ENCODE data around the gene POLR2E. TPM values are rescaled to one million over a fixed set of nuclear protein-coding genes. Genes with fewer than 3 reads are reported as not detected.

Gene POLR2E
- total and polyA plus RNA-seq, 9 of the 15 experiments (the other 6 are each of a cell fraction or from before 2014, with no cell fraction given), result 3.4 to 413 (median 244) TPM

DNA sequence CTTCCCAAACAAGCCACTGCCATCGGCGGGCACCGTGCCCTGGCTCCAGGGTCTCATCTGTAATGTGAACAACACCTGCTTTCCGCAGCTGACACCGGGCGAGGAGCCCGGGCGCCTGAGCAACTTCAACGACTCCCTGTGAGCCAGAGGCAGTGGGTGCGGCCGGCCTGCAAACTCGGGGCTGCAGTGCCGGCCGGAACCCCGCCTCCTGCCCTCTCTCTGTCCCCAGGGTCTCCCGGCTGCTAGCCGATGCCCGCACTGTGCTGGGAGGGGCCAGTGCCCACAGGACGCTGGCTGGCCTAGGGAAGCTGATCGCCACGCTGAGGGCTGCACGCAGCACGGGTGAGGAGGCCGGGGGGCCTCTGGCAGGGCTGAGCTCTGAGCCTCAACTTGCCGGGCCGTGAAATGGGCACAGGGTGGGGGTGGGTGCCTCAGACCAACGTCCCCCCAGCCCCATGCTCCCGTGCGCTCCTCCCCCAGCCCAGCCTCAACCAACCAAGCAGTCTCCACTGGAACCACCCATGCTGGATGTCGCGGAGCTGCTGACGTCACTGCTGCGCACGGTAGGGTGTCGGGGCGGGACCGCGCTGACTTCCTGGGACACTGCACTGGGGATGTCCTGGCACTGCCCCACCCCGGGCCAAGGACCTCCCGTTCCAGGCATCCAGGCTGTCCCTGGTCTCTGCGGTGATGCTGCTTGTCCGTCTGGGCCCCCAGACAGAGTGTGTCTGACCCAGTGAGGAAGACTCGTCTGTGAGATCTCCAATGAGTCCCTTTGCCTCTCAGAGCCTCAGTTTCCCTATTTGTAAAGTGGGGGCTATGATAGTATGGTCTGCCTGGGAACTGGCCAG lies 53.1 kb downstream of the POLR2E start (continued):
- 0 out of 2 replicates have a peak, but pooled peaks have one; percentile 11 for TF ChIP-seq FOXK1 (CRISPR knock-in tag; IDR thresholded peaks at IDR 0.05; ENCODE audit: borderline replicate concordance)
- TF ChIP-seq NFATC3 (IDR thresholded peaks at IDR 0.05), result no peak
- TF ChIP-seq TEAD4 (IDR thresholded peaks at IDR 0.05; ENCODE audit: low read length), result peak; percentile 13; the same call in 1 of the 2 replicates
- no peak for TF ChIP-seq TEAD4 (CRISPR knock-in tag; IDR thresholded peaks at IDR 0.05; ENCODE audit: borderline replicate concordance)
- TF ChIP-seq KDM1A (IDR thresholded peaks at IDR 0.05), result peak; percentile 69 to 90
- TF ChIP-seq FOXA3 (CRISPR knock-in tag; conservative IDR thresholded peaks at IDR 0.05 in 1 of 2, IDR thresholded peaks at IDR 0.05 in 1 of 2), result no peak
- TF ChIP-seq PCBP2 (IDR thresholded peaks at IDR 0.05; ENCODE audit: low read depth, low read length, poor library complexity, severe bottlenecking), result no peak
- TF ChIP-seq, protein P1, sequence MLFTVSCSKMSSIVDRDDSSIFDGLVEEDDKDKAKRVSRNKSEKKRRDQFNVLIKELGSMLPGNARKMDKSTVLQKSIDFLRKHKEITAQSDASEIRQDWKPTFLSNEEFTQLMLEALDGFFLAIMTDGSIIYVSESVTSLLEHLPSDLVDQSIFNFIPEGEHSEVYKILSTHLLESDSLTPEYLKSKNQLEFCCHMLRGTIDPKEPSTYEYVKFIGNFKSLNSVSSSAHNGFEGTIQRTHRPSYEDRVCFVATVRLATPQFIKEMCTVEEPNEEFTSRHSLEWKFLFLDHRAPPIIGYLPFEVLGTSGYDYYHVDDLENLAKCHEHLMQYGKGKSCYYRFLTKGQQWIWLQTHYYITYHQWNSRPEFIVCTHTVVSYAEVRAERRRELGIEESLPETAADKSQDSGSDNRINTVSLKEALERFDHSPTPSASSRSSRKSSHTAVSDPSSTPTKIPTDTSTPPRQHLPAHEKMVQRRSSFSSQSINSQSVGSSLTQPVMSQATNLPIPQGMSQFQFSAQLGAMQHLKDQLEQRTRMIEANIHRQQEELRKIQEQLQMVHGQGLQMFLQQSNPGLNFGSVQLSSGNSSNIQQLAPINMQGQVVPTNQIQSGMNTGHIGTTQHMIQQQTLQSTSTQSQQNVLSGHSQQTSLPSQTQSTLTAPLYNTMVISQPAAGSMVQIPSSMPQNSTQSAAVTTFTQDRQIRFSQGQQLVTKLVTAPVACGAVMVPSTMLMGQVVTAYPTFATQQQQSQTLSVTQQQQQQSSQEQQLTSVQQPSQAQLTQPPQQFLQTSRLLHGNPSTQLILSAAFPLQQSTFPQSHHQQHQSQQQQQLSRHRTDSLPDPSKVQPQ (CRISPR knock-in tag; IDR thresholded peaks at IDR 0.05; ENCODE audit: borderline replicate concordance), result no peak
- TF ChIP-seq HCFC1 (IDR thresholded peaks at IDR 0.05; ENCODE audit: low read depth, low read length), result peak; percentile 75
- TF ChIP-seq, protein P2, sequence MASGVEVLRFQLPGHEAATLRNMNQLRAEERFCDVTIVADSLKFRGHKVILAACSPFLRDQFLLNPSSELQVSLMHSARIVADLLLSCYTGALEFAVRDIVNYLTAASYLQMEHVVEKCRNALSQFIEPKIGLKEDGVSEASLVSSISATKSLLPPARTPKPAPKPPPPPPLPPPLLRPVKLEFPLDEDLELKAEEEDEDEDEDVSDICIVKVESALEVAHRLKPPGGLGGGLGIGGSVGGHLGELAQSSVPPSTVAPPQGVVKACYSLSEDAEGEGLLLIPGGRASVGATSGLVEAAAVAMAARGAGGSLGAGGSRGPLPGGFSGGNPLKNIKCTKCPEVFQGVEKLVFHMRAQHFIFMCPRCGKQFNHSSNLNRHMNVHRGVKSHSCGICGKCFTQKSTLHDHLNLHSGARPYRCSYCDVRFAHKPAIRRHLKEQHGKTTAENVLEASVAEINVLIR (CRISPR knock-in tag; IDR thresholded peaks at IDR 0.05), result peak; percentile 80
- TF ChIP-seq, protein P3, sequence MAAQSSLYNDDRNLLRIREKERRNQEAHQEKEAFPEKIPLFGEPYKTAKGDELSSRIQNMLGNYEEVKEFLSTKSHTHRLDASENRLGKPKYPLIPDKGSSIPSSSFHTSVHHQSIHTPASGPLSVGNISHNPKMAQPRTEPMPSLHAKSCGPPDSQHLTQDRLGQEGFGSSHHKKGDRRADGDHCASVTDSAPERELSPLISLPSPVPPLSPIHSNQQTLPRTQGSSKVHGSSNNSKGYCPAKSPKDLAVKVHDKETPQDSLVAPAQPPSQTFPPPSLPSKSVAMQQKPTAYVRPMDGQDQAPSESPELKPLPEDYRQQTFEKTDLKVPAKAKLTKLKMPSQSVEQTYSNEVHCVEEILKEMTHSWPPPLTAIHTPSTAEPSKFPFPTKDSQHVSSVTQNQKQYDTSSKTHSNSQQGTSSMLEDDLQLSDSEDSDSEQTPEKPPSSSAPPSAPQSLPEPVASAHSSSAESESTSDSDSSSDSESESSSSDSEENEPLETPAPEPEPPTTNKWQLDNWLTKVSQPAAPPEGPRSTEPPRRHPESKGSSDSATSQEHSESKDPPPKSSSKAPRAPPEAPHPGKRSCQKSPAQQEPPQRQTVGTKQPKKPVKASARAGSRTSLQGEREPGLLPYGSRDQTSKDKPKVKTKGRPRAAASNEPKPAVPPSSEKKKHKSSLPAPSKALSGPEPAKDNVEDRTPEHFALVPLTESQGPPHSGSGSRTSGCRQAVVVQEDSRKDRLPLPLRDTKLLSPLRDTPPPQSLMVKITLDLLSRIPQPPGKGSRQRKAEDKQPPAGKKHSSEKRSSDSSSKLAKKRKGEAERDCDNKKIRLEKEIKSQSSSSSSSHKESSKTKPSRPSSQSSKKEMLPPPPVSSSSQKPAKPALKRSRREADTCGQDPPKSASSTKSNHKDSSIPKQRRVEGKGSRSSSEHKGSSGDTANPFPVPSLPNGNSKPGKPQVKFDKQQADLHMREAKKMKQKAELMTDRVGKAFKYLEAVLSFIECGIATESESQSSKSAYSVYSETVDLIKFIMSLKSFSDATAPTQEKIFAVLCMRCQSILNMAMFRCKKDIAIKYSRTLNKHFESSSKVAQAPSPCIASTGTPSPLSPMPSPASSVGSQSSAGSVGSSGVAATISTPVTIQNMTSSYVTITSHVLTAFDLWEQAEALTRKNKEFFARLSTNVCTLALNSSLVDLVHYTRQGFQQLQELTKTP (IDR thresholded peaks at IDR 0.05; ENCODE audit: low read depth in 1 of 2, partially characterized antibody in 2 of 2), result no peak
- no peak for TF ChIP-seq KAT8 (IDR thresholded peaks at IDR 0.05; ENCODE audit: low read depth)
- TF ChIP-seq DNMT1 (IDR thresholded peaks at IDR 0.05), result no peak
- TF ChIP-seq ZFPM2 (CRISPR knock-in tag; IDR thresholded peaks at IDR 0.05), result no peak
- no peak for TF ChIP-seq ATF4 (CRISPR knock-in tag; IDR thresholded peaks at IDR 0.05)
- TF ChIP-seq, protein P4, sequence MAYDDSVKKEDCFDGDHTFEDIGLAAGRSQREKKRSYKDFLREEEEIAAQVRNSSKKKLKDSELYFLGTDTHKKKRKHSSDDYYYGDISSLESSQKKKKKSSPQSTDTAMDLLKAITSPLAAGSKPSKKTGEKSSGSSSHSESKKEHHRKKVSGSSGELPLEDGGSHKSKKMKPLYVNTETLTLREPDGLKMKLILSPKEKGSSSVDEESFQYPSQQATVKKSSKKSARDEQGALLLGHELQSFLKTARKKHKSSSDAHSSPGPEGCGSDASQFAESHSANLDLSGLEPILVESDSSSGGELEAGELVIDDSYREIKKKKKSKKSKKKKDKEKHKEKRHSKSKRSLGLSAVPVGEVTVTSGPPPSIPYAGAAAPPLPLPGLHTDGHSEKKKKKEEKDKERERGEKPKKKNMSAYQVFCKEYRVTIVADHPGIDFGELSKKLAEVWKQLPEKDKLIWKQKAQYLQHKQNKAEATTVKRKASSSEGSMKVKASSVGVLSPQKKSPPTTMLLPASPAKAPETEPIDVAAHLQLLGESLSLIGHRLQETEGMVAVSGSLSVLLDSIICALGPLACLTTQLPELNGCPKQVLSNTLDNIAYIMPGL (CRISPR knock-in tag; IDR thresholded peaks at IDR 0.05), result no peak

Measured in K562 (cell line).